Astrocyte (in vitro differentiated cells and primary cell): Measurements from ENCODE around the gene RAB8A.

Experiments used
- EZH2 ChIP-seq: IDR thresholded peaks from 2 replicates; pipeline ENCODE4 v1.6.1; 2012; ENCODE audit warnings: mild to moderate bottlenecking, low read length, inconsistent platforms; ENCODE audit not compliant: insufficient read depth
- TF ChIP-seq, protein P1 (sequence below): IDR thresholded peaks from 2 replicates; pipeline ENCODE4 v1.5.1; 2011; ENCODE audit warnings: low read depth, mild to moderate bottlenecking, inconsistent platforms, low read length, moderate library complexity; ENCODE audit not compliant: insufficient read depth

DNA sequence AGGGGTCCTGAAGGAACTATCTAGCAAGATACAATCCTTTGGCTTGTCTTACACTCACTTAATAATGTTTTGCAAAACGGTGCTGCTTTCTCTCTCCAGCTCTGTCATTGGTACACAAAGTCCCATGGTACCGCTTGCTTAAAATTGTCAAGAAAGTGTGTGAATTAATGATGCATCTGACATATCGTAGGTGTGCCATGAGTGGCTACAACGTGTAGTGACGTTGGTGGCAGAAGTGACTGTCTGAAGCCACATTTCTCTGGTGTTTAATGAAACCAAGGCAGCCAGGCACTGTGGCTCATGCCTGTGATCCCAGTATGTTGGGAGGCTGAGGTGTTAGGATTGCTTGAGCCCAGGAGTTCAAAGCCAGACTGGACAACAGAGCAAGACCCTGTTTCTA, 34.4 kb downstream of the RAB8A start:
- TF ChIP-seq, protein P1, sequence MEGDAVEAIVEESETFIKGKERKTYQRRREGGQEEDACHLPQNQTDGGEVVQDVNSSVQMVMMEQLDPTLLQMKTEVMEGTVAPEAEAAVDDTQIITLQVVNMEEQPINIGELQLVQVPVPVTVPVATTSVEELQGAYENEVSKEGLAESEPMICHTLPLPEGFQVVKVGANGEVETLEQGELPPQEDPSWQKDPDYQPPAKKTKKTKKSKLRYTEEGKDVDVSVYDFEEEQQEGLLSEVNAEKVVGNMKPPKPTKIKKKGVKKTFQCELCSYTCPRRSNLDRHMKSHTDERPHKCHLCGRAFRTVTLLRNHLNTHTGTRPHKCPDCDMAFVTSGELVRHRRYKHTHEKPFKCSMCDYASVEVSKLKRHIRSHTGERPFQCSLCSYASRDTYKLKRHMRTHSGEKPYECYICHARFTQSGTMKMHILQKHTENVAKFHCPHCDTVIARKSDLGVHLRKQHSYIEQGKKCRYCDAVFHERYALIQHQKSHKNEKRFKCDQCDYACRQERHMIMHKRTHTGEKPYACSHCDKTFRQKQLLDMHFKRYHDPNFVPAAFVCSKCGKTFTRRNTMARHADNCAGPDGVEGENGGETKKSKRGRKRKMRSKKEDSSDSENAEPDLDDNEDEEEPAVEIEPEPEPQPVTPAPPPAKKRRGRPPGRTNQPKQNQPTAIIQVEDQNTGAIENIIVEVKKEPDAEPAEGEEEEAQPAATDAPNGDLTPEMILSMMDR: no peak
- no peak for TF ChIP-seq EZH2
